SK-N-SH treated with all-trans-retinoic acid at 6 μM for 48 hours (cell line): ENCODE measurements around the gene SH3PXD2A.
A peak's percentile ranks its signal among the peaks of the same experiment; 100 is the strongest.

ENCODE experiments used
- ATAC-seq: fragments of 200-7000 bp; cut with Tn5 transposase; 3 replicates; pipeline ENCODE4 v1.9.1; 2020; ENCODE audit warnings: mild to moderate bottlenecking, moderate library complexity
- BACH2 ChIP-seq: fragments of 250-450 bp; sonication (Bioruptor Pico); IDR thresholded peaks from 2 replicates; pipeline ENCODE4 v1.9.0; 2021; ENCODE audit warnings: mild to moderate bottlenecking, borderline replicate concordance
- ESRRG ChIP-seq: fragments of 250-450 bp; sonication (Bioruptor Pico); IDR thresholded peaks from 2 replicates; pipeline ENCODE4 v1.6.1; 2021; ENCODE audit warnings: mild to moderate bottlenecking
- RARB ChIP-seq: fragments of 250-450 bp; sonication (Bioruptor Pico); IDR thresholded peaks from 2 replicates; pipeline ENCODE4 v1.8.0; 2021; ENCODE audit warnings: mild to moderate bottlenecking, moderate library complexity
- ZC3H10 ChIP-seq: fragments of 250-450 bp; sonication (Bioruptor Pico); IDR thresholded peaks from 2 replicates; pipeline ENCODE4 v1.5.1; 2021; ENCODE audit warnings: mild to moderate bottlenecking, moderate library complexity
- ZNF565 ChIP-seq: fragments of 450-650 bp; formaldehyde crosslinking; conservative IDR thresholded peaks from 2 replicates; pipeline ENCODE4 v1.5.0; 2020; ENCODE audit warnings: low read depth, mild to moderate bottlenecking, moderate library complexity
- TF ChIP-seq, protein P1 (sequence below): fragments of 250-450 bp; sonication (Bioruptor Pico); IDR thresholded peaks from 2 replicates; pipeline ENCODE4 v1.5.1; 2021; ENCODE audit warnings: mild to moderate bottlenecking, moderate library complexity
- TF ChIP-seq, protein P2 (sequence below): fragments of 250-450 bp; sonication (Bioruptor Pico); IDR thresholded peaks from 2 replicates; pipeline ENCODE4 v1.8.0; 2020; ENCODE audit warnings: mild to moderate bottlenecking, moderate library complexity, borderline replicate concordance
- TF ChIP-seq, protein P3 (sequence below): fragments of 250-450 bp; sonication (Bioruptor Pico); IDR thresholded peaks from 2 replicates; pipeline ENCODE4 v1.8.0; 2021; ENCODE audit warnings: low read depth, mild to moderate bottlenecking, moderate library complexity, borderline replicate concordance
- TF ChIP-seq, protein P4 (sequence below): fragments of 250-450 bp; sonication (Bioruptor Pico); IDR thresholded peaks from 2 replicates; pipeline ENCODE4 v1.5.0; 2020; ENCODE audit warnings: mild to moderate bottlenecking, moderate library complexity
- TF ChIP-seq, protein P5 (sequence below): fragments of 250-450 bp; sonication (Bioruptor Pico); IDR thresholded peaks from 2 replicates; pipeline ENCODE4 v1.5.1; 2020; ENCODE audit warnings: low read depth, mild to moderate bottlenecking, moderate library complexity

Gene SH3PXD2A

DNA sequence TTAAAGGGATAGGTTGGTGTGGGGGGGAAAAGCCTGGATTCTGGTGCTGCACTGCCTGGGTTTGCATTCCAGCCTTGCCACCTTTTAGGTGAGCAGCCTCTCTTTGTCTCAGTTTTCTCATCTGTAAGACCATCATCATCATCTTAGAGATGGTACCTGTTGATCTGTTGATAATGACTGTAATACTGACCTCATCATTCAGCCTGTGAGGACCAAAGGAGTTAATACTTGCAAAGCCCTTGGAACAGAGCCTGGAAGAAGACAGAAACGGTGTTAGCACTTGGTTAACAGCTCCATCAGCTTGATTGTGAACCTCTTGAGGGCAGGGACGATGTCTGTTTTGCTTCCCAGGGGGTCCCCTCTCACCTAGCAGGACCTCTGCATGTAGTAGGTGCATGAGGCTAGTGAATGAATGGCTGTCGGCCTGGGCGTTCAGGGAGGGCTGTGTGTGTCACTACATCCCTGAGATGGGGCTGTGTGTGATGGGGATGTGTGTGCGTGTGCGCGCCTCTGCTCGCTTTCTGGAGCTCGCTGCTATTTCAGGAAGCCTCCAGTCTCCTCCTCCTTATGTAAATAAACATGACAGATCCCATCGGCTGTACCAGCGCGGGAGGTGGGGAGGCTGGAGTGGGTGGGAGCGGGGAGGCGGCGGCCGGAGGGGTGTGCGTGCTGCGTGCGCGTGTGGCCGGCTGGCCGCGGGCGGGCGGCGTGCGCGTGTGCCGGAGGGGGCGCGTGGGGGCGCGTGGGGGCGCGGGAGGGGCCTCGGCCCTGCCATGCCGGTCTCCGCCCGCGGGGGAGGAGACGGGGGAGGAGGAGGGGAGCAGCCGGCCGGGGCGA, 300.7 kb downstream of the SH3PXD2A start:
- ATAC-seq: peak; percentile 67
- TF ChIP-seq BACH2 (CRISPR knock-in tag) (no peak), ESRRG (CRISPR knock-in tag) (no peak)
- TF ChIP-seq, protein P1, sequence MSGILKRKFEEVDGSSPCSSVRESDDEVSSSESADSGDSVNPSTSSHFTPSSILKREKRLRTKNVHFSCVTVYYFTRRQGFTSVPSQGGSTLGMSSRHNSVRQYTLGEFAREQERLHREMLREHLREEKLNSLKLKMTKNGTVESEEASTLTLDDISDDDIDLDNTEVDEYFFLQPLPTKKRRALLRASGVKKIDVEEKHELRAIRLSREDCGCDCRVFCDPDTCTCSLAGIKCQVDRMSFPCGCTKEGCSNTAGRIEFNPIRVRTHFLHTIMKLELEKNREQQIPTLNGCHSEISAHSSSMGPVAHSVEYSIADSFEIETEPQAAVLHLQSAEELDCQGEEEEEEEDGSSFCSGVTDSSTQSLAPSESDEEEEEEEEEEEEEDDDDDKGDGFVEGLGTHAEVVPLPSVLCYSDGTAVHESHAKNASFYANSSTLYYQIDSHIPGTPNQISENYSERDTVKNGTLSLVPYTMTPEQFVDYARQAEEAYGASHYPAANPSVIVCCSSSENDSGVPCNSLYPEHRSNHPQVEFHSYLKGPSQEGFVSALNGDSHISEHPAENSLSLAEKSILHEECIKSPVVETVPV (CRISPR knock-in tag): no peak

DNA sequence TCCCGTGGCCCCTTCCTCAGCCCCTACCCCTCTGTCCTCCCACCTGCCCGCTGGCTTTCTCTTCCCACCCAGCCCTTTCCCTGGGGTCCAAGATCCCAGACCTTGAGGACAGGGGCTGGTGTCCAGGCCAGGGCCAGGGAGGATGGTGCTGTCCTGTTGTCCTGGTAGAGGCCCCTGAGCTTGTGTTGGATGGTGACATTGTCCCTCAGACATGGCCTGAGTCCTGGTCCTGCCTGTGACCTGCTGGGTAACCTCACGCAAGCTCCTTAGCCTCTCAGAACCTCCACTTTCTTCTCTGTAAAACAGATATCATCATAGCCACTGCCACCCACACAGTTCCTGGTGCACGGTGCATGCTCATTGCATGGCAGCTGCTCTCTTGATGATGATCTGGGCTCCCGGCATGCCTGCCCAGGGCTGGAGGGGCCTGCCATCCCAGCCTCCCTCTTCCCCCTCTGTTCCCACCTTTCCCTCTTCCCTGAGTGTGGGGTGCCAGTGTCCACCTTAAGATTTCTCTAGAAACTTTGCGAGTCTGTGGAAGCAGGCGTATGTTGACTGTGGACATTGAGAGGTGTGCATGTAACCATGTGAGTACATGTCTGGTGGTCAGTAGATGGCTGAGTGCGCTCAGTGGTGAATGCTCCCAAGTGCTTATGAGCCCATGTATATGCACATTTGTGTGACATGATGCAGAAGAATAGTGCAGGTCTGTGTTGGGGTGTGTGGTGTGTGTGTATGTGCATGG, 301.5 kb downstream of the SH3PXD2A start:
- ATAC-seq: no peak
- TF ChIP-seq, protein P2, sequence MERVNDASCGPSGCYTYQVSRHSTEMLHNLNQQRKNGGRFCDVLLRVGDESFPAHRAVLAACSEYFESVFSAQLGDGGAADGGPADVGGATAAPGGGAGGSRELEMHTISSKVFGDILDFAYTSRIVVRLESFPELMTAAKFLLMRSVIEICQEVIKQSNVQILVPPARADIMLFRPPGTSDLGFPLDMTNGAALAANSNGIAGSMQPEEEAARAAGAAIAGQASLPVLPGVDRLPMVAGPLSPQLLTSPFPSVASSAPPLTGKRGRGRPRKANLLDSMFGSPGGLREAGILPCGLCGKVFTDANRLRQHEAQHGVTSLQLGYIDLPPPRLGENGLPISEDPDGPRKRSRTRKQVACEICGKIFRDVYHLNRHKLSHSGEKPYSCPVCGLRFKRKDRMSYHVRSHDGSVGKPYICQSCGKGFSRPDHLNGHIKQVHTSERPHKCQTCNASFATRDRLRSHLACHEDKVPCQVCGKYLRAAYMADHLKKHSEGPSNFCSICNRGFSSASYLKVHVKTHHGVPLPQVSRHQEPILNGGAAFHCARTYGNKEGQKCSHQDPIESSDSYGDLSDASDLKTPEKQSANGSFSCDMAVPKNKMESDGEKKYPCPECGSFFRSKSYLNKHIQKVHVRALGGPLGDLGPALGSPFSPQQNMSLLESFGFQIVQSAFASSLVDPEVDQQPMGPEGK (CRISPR knock-in tag): no peak
- TF ChIP-seq, protein P3, sequence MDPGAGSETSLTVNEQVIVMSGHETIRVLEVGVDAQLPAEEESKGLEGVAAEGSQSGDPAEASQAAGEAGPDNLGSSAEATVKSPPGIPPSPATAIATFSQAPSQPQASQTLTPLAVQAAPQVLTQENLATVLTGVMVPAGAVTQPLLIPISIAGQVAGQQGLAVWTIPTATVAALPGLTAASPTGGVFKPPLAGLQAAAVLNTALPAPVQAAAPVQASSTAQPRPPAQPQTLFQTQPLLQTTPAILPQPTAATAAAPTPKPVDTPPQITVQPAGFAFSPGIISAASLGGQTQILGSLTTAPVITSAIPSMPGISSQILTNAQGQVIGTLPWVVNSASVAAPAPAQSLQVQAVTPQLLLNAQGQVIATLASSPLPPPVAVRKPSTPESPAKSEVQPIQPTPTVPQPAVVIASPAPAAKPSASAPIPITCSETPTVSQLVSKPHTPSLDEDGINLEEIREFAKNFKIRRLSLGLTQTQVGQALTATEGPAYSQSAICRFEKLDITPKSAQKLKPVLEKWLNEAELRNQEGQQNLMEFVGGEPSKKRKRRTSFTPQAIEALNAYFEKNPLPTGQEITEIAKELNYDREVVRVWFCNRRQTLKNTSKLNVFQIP: no peak
- TF ChIP-seq ZC3H10 (CRISPR knock-in tag): no peak
- no peak for TF ChIP-seq RARB (CRISPR knock-in tag)
- TF ChIP-seq, protein P4, sequence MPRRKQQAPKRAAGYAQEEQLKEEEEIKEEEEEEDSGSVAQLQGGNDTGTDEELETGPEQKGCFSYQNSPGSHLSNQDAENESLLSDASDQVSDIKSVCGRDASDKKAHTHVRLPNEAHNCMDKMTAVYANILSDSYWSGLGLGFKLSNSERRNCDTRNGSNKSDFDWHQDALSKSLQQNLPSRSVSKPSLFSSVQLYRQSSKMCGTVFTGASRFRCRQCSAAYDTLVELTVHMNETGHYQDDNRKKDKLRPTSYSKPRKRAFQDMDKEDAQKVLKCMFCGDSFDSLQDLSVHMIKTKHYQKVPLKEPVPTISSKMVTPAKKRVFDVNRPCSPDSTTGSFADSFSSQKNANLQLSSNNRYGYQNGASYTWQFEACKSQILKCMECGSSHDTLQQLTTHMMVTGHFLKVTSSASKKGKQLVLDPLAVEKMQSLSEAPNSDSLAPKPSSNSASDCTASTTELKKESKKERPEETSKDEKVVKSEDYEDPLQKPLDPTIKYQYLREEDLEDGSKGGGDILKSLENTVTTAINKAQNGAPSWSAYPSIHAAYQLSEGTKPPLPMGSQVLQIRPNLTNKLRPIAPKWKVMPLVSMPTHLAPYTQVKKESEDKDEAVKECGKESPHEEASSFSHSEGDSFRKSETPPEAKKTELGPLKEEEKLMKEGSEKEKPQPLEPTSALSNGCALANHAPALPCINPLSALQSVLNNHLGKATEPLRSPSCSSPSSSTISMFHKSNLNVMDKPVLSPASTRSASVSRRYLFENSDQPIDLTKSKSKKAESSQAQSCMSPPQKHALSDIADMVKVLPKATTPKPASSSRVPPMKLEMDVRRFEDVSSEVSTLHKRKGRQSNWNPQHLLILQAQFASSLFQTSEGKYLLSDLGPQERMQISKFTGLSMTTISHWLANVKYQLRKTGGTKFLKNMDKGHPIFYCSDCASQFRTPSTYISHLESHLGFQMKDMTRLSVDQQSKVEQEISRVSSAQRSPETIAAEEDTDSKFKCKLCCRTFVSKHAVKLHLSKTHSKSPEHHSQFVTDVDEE (CRISPR knock-in tag): no peak
- no peak for TF ChIP-seq BACH2 (CRISPR knock-in tag)
- TF ChIP-seq, protein P5, sequence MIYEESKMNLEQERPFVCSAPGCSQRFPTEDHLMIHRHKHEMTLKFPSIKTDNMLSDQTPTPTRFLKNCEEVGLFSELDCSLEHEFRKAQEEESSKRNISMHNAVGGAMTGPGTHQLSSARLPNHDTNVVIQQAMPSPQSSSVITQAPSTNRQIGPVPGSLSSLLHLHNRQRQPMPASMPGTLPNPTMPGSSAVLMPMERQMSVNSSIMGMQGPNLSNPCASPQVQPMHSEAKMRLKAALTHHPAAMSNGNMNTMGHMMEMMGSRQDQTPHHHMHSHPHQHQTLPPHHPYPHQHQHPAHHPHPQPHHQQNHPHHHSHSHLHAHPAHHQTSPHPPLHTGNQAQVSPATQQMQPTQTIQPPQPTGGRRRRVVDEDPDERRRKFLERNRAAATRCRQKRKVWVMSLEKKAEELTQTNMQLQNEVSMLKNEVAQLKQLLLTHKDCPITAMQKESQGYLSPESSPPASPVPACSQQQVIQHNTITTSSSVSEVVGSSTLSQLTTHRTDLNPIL: no peak

DNA sequence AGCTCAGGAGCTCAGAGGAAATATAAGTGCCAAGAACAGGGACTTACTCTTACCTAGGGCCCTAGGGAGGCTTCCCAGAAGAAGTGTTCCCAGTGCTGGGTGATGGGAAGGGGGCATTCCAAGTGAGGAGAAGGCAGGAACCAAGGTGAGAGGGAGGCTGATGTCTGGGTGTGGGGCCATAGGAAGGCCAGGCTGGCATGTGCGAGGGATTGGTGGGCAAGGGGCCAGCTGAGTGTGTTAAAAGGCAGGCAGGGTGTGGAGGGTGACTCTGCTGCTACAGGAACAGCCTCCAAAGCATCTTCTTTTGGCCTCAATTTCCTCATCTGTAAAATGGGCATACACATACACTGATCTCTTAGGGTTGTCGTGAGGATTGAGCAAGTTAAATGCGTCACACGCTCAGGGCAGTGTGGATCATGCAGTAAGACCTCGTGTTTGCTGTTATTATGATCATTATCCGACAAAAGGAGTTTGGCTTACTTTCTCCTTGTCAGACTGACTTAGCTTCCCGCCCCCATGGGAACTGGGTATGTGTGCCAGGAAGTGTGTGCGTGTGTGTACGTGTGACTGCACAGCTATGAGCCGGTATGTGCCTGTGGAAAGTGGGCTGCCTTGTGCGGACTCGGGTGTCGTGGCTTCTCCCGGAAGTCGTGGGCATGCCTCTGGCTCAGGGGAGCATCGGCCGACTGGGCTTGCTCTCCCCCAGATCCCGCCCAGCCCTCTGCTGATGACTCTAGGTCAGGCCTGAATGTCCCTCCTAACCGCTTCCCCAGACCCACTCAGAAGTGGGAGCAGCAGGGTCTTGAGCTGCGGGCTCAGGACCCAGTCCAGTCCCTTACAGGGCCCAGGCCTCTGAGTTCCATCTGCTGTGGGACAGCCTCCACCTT, 302.3 kb downstream of the SH3PXD2A start:
- TF ChIP-seq ZNF565: no peak
- TF ChIP-seq, protein P3: no peak
- TF ChIP-seq, all 23 proteins: peak for 0
- ATAC-seq: no peak
